Dendritic cell treated with granulocyte-macrophage colony-stimulating factor and Interleukin-4, amounts not matched to agents 40 ng/mL and 50 ng/mL, for 4 days (primary cell): ENCODE results near the gene UBTD1.

Experiments used
- H3K27ac Mint-ChIP-seq: one replicate; pipeline ENCODE4 v1.8.0; 2022; ENCODE audit warnings: mild to moderate bottlenecking, mixed read lengths
- H3K27me3 Mint-ChIP-seq: one replicate; pipeline ENCODE4 v1.8.0; 2022; ENCODE audit warnings: mild to moderate bottlenecking, mixed read lengths
- H3K36me3 Mint-ChIP-seq: one replicate; pipeline ENCODE4 v1.8.0; 2022; ENCODE audit warnings: low read depth, mixed read lengths
- H3K4me1 Mint-ChIP-seq: one replicate; pipeline ENCODE4 v1.8.0; 2022; ENCODE audit warnings: low read depth, mixed read lengths
- H3K4me3 Mint-ChIP-seq: one replicate; pipeline ENCODE4 v1.8.0; 2022; ENCODE audit warnings: mild to moderate bottlenecking, moderate library complexity, mixed read lengths
- H3K9me3 Mint-ChIP-seq: one replicate; pipeline ENCODE4 v1.8.0; 2022; ENCODE audit warnings: mixed read lengths
- intact Hi-C: fragments of 100-400 bp; cut with micrococcal nuclease; formaldehyde crosslinking; loops from one replicate; pipeline ENCODE4 v1.15.0; 2022

UBTD1 gene

GRCh38 chr10:97590082-97590747 lies 91.5 kb downstream of the UBTD1 start:
- H3K36me3 Mint-ChIP-seq: no peaks in the 10 kb centered on the region
- H3K4me1 Mint-ChIP-seq: no peaks in the 10 kb centered on the region
- H3K27ac Mint-ChIP-seq: no peak overlapping the region
- peaks cover 3% of the 10 kb centered on the region for H3K27me3 Mint-ChIP-seq
- intact Hi-C loops: no loop called here
- H3K4me3 Mint-ChIP-seq: no peak overlapping the region
- H3K9me3 Mint-ChIP-seq: no peaks in the 10 kb centered on the region

- Mint-ChIP-seq H3K4me3 (no peak overlapping the region), H3K27me3 (peaks cover 3% of the 10 kb centered on the region), H3K36me3 (no peaks in the 10 kb centered on the region), H3K27ac (no peak overlapping the region), H3K4me1 (no peaks in the 10 kb centered on the region), H3K9me3 (no peaks in the 10 kb centered on the region)
- intact Hi-C loops: no loop called here
These were observed 92.2 kb downstream of the UBTD1 start for GRCh38 chr10:97590748-97591495.

- Mint-ChIP-seq H3K9me3 (no peaks in the 10 kb centered on the region), H3K27me3 (peaks cover 4% of the 10 kb centered on the region), H3K4me1 (no peaks in the 10 kb centered on the region), H3K27ac (no peak overlapping the region), H3K36me3 (no peaks in the 10 kb centered on the region), H3K4me3 (no peak overlapping the region)
- intact Hi-C loops: no loop called here
These were observed 94.7 kb downstream of the UBTD1 start for GRCh38 chr10:97593421-97593820.

GRCh38 chr10:97596101-97597082 lies 97.7 kb downstream of the UBTD1 start:
- Mint-ChIP-seq H3K36me3 (no peaks in the 10 kb centered on the region), H3K27ac (no peak overlapping the region), H3K27me3 (peaks cover 4% of the 10 kb centered on the region), H3K4me3 (no peak overlapping the region), H3K9me3 (no peaks in the 10 kb centered on the region), H3K4me1 (no peaks in the 10 kb centered on the region)
- intact Hi-C loops: no loop called here

GRCh38 chr10:97597778-97598177 lies 99.1 kb downstream of the UBTD1 start:
- intact Hi-C loops: no loop called here
- H3K4me1 Mint-ChIP-seq: no peaks in the 10 kb centered on the region
- no peak overlapping the region for H3K4me3 Mint-ChIP-seq
- peaks cover 4% of the 10 kb centered on the region for H3K27me3 Mint-ChIP-seq
- no peaks in the 10 kb centered on the region for H3K36me3 Mint-ChIP-seq
- H3K27ac Mint-ChIP-seq: no peak overlapping the region
- H3K9me3 Mint-ChIP-seq: no peaks in the 10 kb centered on the region

- intact Hi-C loops: no loop called here
- Mint-ChIP-seq H3K27ac (no peak overlapping the region), H3K36me3 (no peaks in the 10 kb centered on the region), H3K4me3 (no peak overlapping the region), H3K4me1 (no peaks in the 10 kb centered on the region), H3K9me3 (no peaks in the 10 kb centered on the region), H3K27me3 (peaks cover 4% of the 10 kb centered on the region)
These were observed 99.9 kb downstream of the UBTD1 start for GRCh38 chr10:97598407-97599271.

GRCh38 chr10:97599272-97599619 lies 100.5 kb downstream of the UBTD1 start:
- Mint-ChIP-seq H3K9me3 (no peaks in the 10 kb centered on the region), H3K4me3 (no peak overlapping the region), H3K27ac (no peak overlapping the region), H3K4me1 (no peaks in the 10 kb centered on the region), H3K36me3 (no peaks in the 10 kb centered on the region), H3K27me3 (peaks cover 4% of the 10 kb centered on the region)
- intact Hi-C loops: no loop called here

GRCh38 chr10:97600616-97601015 lies 101.9 kb downstream of the UBTD1 start:
- H3K4me3 Mint-ChIP-seq: no peak overlapping the region
- H3K4me1 Mint-ChIP-seq: no peaks in the 10 kb centered on the region
- peaks cover 3% of the 10 kb centered on the region for H3K27me3 Mint-ChIP-seq
- intact Hi-C loops: no loop called here
- no peaks in the 10 kb centered on the region for H3K36me3 Mint-ChIP-seq
- H3K27ac Mint-ChIP-seq: no peak overlapping the region
- no peaks in the 10 kb centered on the region for H3K9me3 Mint-ChIP-seq

- H3K27me3 Mint-ChIP-seq: no peaks in the 10 kb centered on the region
- no peak overlapping the region for H3K4me3 Mint-ChIP-seq
- intact Hi-C loops: no loop called here
- no peaks in the 10 kb centered on the region for H3K9me3 Mint-ChIP-seq
- H3K4me1 Mint-ChIP-seq: no peaks in the 10 kb centered on the region
- no peak overlapping the region for H3K27ac Mint-ChIP-seq
- H3K36me3 Mint-ChIP-seq: no peaks in the 10 kb centered on the region
These were observed 102.8 kb downstream of the UBTD1 start for GRCh38 chr10:97601268-97602215.

GRCh38 chr10:97607095-97607636 lies 108.4 kb downstream of the UBTD1 start:
- H3K4me3 Mint-ChIP-seq: no peak overlapping the region
- H3K27ac Mint-ChIP-seq: no peak overlapping the region
- no peaks in the 10 kb centered on the region for H3K9me3 Mint-ChIP-seq
- intact Hi-C loops: no loop called here
- H3K4me1 Mint-ChIP-seq: no peaks in the 10 kb centered on the region
- no peaks in the 10 kb centered on the region for H3K36me3 Mint-ChIP-seq
- H3K27me3 Mint-ChIP-seq: no peaks in the 10 kb centered on the region

- no peak overlapping the region for H3K4me3 Mint-ChIP-seq
- intact Hi-C loops: no loop called here
- no peak overlapping the region for H3K27ac Mint-ChIP-seq
- no peaks in the 10 kb centered on the region for H3K36me3 Mint-ChIP-seq
- H3K27me3 Mint-ChIP-seq: no peaks in the 10 kb centered on the region
- H3K4me1 Mint-ChIP-seq: no peaks in the 10 kb centered on the region
- H3K9me3 Mint-ChIP-seq: no peaks in the 10 kb centered on the region
These were observed 110.4 kb downstream of the UBTD1 start for GRCh38 chr10:97608991-97609561.

- no peaks in the 10 kb centered on the region for H3K36me3 Mint-ChIP-seq
- H3K9me3 Mint-ChIP-seq: no peaks in the 10 kb centered on the region
- H3K27ac Mint-ChIP-seq: no peak overlapping the region
- no peak overlapping the region for H3K4me3 Mint-ChIP-seq
- intact Hi-C loops: loop anchor here (5.0 kb wide), 1 partner anchor 39 kb away; the partner anchor contains the start of gene ANKRD2
- no peaks in the 10 kb centered on the region for H3K4me1 Mint-ChIP-seq
- H3K27me3 Mint-ChIP-seq: no peaks in the 10 kb centered on the region
These were observed 112.7 kb downstream of the UBTD1 start for GRCh38 chr10:97611473-97611872.
